ENCODE data around the gene CASP10.
"Not testable (repeated sequence)": the region's sequence is repeated elsewhere in the genome, so short reads cannot be mapped to it uniquely, and the experiment has no call there.

The CASP10 gene

GRCh38 chr2:201156036-201156435, 26.9 kb upstream of the CASP10 start:
- no peak for DNase-seq (ENCODE audit: low read depth)

GRCh38 chr2:201156640-201157039, 26.3 kb upstream of the CASP10 start:
- DNase-seq (ENCODE audit: low read depth) = no peak

DNA sequence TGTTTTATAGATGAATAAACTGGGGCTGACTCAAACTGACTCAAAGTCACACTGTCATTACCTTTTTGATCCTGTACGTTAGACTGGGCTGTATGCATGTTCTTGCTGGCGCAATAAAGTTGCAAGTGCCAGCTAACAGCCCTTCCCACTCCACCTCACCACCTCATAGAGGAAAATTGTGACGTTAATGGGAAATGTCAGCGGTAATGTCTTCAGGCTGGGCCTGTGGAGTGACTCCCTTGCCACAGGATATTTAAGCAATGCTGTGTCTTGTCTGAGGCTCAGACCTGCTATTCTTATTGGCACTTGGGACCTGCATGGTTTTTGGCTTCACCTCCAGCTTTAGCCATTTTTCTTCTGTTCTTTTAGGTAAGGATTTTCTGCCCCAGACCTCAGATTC, 25.2 kb upstream of the CASP10 start:
- DNase-seq (ENCODE audit: low read depth) = no peak

DNA sequence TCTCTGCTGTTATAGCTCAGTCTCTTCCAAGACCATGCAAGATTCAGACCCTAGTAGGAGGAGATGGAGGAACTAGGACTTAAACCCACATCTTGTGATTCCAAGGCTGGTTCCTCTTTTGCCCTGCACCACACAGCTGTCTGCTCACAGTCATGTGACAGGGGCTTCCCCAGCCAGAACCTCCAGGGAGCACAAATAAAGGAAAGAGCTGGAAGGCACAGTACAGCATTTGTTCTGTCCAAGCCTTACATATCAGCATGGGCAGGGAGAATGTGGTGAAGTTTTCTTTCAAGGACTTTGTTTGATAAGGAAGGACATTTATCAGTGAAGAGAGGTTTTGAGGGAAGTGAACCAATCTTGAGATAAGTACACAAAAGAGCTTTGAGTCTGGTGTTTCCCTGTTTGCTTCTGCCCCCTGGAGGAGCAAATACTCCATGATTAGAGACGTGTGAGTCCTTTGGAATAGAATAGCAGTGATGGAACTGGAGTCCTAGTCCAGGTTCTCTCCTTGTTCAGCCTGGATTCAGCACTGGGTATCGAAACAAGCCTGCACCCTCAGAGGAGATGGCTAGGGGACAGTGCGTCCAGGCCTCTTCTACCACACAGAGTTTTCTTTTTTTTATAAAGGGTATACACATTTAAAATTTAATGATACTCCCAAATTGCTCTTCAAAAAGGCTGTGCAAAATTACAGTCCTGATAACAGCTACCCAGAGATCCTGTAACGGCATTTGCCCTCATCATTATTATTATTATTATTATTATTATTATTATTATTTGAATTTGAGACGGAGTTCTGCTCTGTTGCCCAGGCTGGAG, 24.6 kb upstream of the CASP10 start:
- peak; percentile 38 for DNase-seq (ENCODE audit: low read depth)

DNA sequence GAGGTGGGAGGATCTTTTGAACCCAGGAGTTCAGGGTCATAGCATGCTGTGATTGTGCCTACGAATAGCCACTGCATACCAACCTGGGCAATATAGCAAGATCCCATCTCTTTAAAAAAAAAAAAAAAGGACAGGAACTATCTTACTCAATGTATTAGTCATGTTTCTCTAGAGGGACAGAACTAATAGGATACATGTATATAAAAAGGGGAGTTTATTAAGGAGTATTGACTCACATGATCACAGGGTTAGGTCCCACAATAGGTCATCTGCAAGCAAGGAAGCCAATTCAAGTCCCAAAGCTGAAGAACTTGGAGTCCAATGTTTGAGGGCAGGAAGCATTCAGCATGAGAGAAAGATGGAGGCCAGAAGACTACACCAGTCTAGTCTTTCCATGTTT, 18.8 kb upstream of the CASP10 start:
- no peak for DNase-seq (ENCODE audit: low read depth)

GRCh38 chr2:201167546-201167945, 15.4 kb upstream of the CASP10 start:
- no peak for DNase-seq (ENCODE audit: low read depth)

DNA sequence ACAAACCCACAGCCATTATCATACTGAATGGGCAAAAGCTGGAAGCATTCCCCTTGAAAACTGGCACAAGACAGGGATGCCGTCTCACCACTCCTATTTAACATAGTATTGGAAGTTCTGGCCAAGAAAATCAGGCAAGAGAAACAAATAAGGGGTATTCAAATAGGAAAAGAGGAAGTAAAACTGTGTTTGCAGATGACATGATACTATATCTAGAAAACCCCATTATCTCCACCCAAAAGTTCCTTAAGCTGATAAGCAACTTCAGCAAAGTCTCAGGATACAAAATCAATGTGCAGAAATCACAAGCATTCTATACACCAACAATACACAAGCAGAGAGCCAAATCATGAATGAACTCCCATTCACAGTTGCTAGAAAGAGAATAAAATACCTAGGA, 14.4 kb upstream of the CASP10 start:
- not testable (repeated sequence) for DNase-seq (ENCODE audit: low read depth)

DNA sequence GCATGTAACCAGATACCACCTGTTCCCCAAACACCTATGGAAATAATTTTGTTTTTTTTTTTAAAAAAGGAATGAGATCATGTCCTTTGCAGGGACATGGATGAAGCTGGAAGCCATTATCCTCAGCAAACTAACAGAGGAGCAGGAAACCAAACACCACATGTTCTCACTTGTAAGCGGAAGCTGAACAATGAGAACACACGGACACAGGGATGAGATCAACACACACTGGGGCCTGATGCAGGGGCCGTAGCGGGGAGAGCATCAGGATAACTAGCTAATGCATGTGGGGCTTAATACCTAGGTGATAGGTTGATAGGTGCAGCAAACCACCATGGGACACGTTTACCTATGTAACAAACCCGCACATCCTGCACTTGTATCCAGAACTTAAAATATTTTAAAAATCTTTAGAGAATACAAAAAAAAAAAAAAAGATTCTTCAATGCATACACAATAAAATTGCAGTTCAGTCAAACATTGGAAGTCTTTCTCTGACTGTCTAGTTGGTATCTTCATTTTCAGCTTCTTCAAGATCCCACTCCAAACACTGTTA, 11.6 kb upstream of the CASP10 start:
- DNase-seq (ENCODE audit: low read depth) = no peak

- DNase-seq (ENCODE audit: low read depth) = no peak
Observed at GRCh38 chr2:201172279-201172678, 10.7 kb upstream of the CASP10 start.

DNA sequence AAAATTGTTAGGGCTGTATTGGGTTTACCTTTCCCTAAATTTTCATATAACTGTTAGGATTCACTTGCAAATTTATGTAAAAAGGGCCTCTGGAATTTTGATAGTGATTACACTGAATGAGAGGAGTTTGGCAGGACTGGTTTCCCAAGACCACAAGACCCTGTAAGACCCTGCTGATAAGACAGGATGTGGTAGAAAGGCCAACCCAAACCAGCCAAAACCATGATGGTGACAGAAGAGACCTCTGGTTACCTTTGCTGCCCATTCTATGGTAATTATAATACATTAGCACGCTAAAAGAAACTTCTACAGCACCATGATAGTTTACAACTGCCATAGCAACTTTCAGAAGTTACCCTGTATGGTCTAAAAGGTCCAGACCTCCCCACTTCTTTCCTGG, 8.3 kb upstream of the CASP10 start:
- DNase-seq (ENCODE audit: low read depth) = no peak

- no peak for DNase-seq (ENCODE audit: low read depth)
Observed at GRCh38 chr2:201176081-201176481, 6.9 kb upstream of the CASP10 start.

GRCh38 chr2:201180010-201180409, 2.9 kb upstream of the CASP10 start:
- no peak for DNase-seq (ENCODE audit: low read depth)

DNA sequence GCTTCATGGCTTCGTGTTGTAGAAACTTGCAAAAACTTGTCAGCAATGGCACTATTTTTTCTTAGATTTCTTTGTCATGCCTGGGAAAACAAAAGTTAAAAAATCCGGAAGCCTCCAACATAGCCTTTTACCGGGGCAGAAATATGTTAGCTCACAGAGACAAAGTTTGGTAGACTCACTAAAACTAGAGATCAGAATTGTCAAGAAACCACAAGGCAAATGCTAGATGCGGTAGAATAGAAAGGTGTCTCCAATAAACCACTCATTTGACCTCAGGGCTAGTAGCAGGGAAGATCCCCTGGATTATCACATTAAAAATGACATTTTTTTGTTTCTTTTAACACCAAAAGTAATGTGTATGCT, 405 bp downstream of the CASP10 start:
- DNase-seq (ENCODE audit: low read depth) = no peak

DNA sequence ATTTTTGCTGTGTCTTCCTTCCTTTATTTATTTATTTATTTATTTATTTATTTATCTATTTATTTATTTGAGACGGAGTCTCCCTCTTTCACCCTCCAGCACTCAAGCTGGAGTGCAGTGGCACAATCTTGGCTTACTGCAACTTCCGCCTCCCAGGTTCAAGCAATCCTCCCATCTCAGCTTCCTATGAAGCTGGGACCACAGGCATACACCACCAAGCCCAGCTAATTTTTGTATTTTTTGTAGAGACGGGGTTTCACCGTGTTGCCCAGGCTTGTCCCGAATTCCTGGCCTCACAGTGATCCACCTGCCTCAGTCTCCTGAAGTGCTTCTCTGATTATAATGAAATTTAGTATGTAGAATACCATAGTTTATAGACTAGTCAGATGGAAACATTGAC, 894 bp downstream of the CASP10 start:
- DNase-seq (ENCODE audit: low read depth) = not testable (repeated sequence)

DNA sequence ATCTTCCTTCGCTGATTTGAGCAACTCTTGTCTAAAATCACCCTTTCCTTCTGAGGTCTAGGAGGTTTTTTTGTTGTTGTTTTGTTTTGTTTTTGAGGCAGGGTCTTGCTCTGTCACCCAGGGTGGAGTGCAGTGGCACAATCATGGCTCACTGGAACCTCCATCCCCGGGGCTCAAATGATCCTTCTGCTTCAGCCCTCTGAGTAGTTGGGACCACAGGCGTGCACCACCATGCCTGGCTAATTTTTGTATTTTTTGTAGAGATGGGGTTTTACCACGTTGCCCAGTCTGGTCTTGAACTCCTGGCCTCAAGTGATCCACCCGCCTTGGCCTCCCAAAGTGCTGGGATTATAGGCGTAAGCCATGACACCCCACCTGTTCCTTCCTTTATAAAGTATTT, 1.3 kb downstream of the CASP10 start:
- DNase-seq (ENCODE audit: low read depth) = not testable (repeated sequence)

DNA sequence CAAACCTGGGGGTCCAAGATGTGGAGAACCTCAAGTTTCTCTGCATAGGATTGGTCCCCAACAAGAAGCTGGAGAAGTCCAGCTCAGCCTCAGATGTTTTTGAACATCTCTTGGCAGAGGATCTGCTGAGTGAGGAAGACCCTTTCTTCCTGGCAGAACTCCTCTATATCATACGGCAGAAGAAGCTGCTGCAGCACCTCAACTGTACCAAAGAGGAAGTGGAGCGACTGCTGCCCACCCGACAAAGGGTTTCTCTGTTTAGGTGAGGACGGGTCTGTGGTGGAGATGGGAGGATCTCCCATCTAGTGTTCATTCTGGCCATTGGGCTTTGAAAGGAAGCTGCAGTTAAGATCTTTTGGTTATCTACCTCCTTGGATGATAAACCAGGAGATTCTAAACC, 2.9 kb downstream of the CASP10 start:
- DNase-seq (ENCODE audit: low read depth) = no peak

DNA sequence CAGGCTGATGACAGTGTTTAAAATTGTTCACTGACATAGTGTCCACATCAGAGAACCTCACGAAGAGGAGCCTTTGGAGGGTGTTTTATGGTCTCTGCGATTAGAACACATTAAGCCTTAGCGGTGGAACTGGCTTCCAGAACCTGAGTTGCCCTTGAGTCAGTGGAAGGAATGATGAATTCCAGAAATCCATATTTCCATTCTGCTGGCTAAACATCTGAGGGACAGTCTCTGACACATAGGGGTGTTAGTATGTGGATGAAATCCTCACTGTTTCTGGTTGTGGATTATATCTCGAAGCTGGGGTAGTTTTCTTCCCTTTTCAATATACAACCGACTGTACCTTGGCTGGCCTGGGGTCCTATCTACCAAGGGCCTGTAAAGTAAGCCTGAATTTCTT, 4.0 kb downstream of the CASP10 start:
- no peak for DNase-seq (ENCODE audit: low read depth)

DNA sequence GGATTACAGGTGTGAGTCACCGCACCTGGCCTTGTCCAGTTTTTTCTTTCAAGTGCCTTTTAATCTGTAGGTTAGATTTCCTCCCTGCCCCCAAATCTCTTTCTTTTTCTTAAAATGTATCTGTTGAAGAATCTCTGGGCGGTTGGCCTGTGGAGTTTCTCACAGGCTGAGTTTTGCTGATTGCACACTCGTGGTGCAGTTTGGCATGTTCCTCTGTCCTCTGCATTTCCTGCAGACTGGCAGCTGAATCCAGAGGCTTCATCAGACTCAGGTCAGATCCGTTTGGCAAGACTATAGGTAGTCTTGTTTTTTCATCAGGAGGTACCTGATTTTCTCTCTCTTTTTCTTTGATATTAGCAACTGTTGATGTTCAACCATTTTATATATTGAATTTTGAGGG, 5.5 kb downstream of the CASP10 start:
- no peak for DNase-seq (ENCODE audit: low read depth)

GRCh38 chr2:201191132-201191875, 8.4 kb downstream of the CASP10 start:
- DNase-seq (ENCODE audit: low read depth) = no peak

DNA sequence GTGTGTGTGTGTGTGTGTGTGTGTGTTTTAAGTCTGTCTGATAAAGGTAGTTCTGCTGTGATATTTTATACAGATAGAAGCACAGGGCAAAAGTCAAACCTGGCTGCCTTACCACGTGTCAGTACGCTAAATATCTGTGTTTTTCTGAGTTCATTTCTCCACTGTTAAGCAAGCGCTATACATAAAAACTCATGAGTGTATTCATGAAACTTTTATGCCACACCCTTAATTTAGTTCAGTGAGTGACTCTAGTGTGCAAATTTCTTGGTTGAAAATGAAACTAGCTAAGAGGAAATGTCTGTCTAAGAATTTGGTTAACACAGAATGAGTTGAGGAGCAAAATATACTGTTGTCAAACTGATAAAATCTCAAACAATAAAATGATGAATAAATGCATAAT, 11.2 kb downstream of the CASP10 start:
- DNase-seq (ENCODE audit: low read depth) = no peak

GRCh38 chr2:201195331-201195730, 12.4 kb downstream of the CASP10 start:
- no peak for DNase-seq (ENCODE audit: low read depth)

DNA sequence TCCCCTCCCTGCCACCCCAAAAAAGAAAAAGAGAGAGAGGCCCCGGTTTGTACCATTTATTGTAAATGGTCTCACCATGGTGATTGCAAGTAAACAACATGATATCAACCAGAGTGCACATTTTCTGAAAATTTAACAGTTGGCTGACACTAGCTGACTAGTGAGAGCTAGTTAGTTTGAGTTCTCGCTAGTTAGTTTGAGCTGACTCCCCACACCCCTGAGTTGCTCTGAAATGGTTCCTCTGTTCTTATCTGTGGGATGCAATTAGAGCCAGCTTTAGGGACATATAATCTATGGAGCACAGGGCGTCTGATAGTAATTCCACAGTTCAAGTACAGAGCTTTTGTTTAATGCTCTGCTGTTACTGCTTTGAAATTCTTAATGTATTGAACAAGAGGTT, 13.1 kb downstream of the CASP10 start:
- no peak for DNase-seq (ENCODE audit: low read depth)

GRCh38 chr2:201196803-201197202, 13.9 kb downstream of the CASP10 start:
- DNase-seq (ENCODE audit: low read depth) = no peak

Measured in T follicular helper cell (primary cell).